Endothelial cell of umbilical vein (primary cell): Measurements from ENCODE around the gene ASL. TPM values are rescaled to one million over a fixed set of nuclear protein-coding genes. Genes with fewer than 3 reads are reported as not detected.

Experiments
- BruUV-seq: library from RNA; stranded (reverse); fragments of 400-500 nt; replicated peaks from 2 replicates; lab custom pipeline; 2021; lab: Mats Ljungman, UMichigan
- CTCF ChIA-PET: fragments of 300-600, 350-600 bp; sonication (Branson Sonifier 250); formaldehyde crosslinking; loops from one replicate; lab custom pipeline; 2021; ENCODE audit warnings: antibody characterized with exemption, inconsistent platforms; lab: Charles Lee
- POLR2A ChIA-PET: fragments of 300-600, 350-600 bp; sonication (Branson Sonifier 250); formaldehyde crosslinking; loops from one replicate; lab custom pipeline; 2021; ENCODE audit warnings: antibody characterized with exemption, inconsistent platforms; lab: Charles Lee
- DNase-seq: peaks from one replicate; pipeline ENCODE4 v3.0.0-alpha.2; 2011; ENCODE audit warnings: low read depth, low spot score
- FAIRE-seq: peaks from 2 replicates; lab custom pipeline; 2011; peaks lifted over from hg19 to GRCh38; lab: Jason Lieb, UNC
- H2AFZ ChIP-seq: 2 replicates; pipeline ENCODE4 v1.6.0; 2012; ENCODE audit warnings: low read depth, low read length, control low read depth, inconsistent platforms
- H3K27ac ChIP-seq: 2 replicates; pipeline ENCODE4 v1.5.1; 2011; ENCODE audit warnings: low read depth, mild to moderate bottlenecking, control low read depth, low read length, moderate library complexity; ENCODE audit not compliant: insufficient read depth
- H3K27me3 ChIP-seq, 2 experiments: 2 replicates each; pipeline versions ENCODE4 v1.6.0 to v1.6.1; 2011; ENCODE audit warnings: low read length in 2 of 2, mixed read lengths in 1 of 2; ENCODE audit not compliant: control insufficient read depth in 2 of 2, insufficient read depth in 2 of 2
- H3K36me3 ChIP-seq, 2 experiments: 2 replicates in 1 of 2; 3 replicates in 1 of 2; pipeline ENCODE4 v1.5.1; 2011; ENCODE audit warnings: low read length in 2 of 2, mild to moderate bottlenecking in 1 of 2, moderate library complexity in 1 of 2; ENCODE audit not compliant: control insufficient read depth in 2 of 2, insufficient read depth in 2 of 2; ENCODE audit errors: extremely low read depth in 1 of 2
- H3K4me1 ChIP-seq: 3 replicates; pipeline ENCODE4 v1.5.1; 2011; ENCODE audit warnings: mild to moderate bottlenecking, low read length; ENCODE audit not compliant: control insufficient read depth, insufficient read depth; ENCODE audit errors: extremely low read depth
- H3K4me2 ChIP-seq: 2 replicates; pipeline ENCODE4 v1.6.1; 2011; ENCODE audit warnings: low read length, control low read depth, mixed read lengths; ENCODE audit not compliant: insufficient read depth
- H3K4me3 ChIP-seq, 3 experiments: fragments of 200-600 bp in 1 of 3; sonication (generic), shearing (Covaris generic) in 1 of 3; replicated peaks in 1 of 3; 2 replicates each; pipeline ENCODE4 v1.5.1; 2011 to 2016; ENCODE audit warnings: control low read depth in 3 of 3, low read length in 3 of 3, mild to moderate bottlenecking in 2 of 3, inconsistent platforms in 1 of 3, low read depth in 1 of 3, moderate library complexity in 1 of 3; ENCODE audit not compliant: insufficient read depth in 1 of 3
- H3K79me2 ChIP-seq: 2 replicates; pipeline ENCODE4 v1.6.0; 2012; ENCODE audit warnings: low read length, inconsistent platforms; ENCODE audit not compliant: control insufficient read depth, insufficient read depth
- H3K9ac ChIP-seq: replicated peaks from 2 replicates; pipeline ENCODE3; 2011; ENCODE audit warnings: low read length, control low read depth; ENCODE audit not compliant: insufficient read depth; ENCODE audit errors: extremely low read depth
- H3K9me1 ChIP-seq: replicated peaks from 3 replicates; pipeline ENCODE4 v1.6.0; 2011; ENCODE audit warnings: mild to moderate bottlenecking, low read length; ENCODE audit not compliant: control insufficient read depth, insufficient read depth; ENCODE audit errors: extremely low read depth
- H3K9me3 ChIP-seq: replicated peaks from 2 replicates; pipeline ENCODE4 v1.5.1; 2012; ENCODE audit warnings: low read length, inconsistent platforms; ENCODE audit not compliant: control insufficient read depth, insufficient read depth
- H4K20me1 ChIP-seq: replicated peaks from 2 replicates; pipeline ENCODE3; 2011; ENCODE audit warnings: mild to moderate bottlenecking, low read length; ENCODE audit not compliant: control insufficient read depth, insufficient read depth; ENCODE audit errors: extremely low read depth
- FOS ChIP-seq: IDR thresholded peaks from 2 replicates; pipeline ENCODE4 v1.6.1; 2011; ENCODE audit warnings: mild to moderate bottlenecking, low read length, moderate library complexity, borderline replicate concordance; ENCODE audit not compliant: insufficient read depth
- GATA2 ChIP-seq: IDR thresholded peaks from 2 replicates; pipeline ENCODE4 v1.7.0; 2011; ENCODE audit warnings: low read depth, mild to moderate bottlenecking, moderate library complexity, mixed read lengths, low read length; ENCODE audit not compliant: insufficient read length, insufficient read depth
- MYC ChIP-seq: IDR thresholded peaks from one replicate; pipeline ENCODE4 v1.6.1; 2011; ENCODE audit warnings: mild to moderate bottlenecking, low read depth, low read length
- POLR2A ChIP-seq: IDR thresholded peaks from 2 replicates; pipeline ENCODE4 v1.6.1; 2012; ENCODE audit warnings: low read depth, mild to moderate bottlenecking, control low read depth, low read length
- POLR2AphosphoS5 ChIP-seq: IDR thresholded peaks from 2 replicates; pipeline ENCODE4 v1.6.1; 2012; ENCODE audit warnings: low read depth, mild to moderate bottlenecking, control low read depth, low read length, moderate library complexity; ENCODE audit not compliant: insufficient read depth
- dilution Hi-C: fragments of 300-500 bp; cut with MboI; formaldehyde crosslinking; loops from one replicate; pipeline ENCODE4 v1.15.0; 2019; ENCODE audit warnings: low sequenced_read_pairs; ENCODE audit not compliant: extremely low pct_ligation_motif_present
- intact Hi-C: fragments of 100-400 bp; cut with micrococcal nuclease; formaldehyde crosslinking; loops from one replicate; pipeline ENCODE4 v1.10.0; 2022
- polyA plus RNA-seq, 4 experiments: library from polyadenylated mRNA; depleted of rRNA in 3 of 4; stranded (reverse) in 3 of 4; unstranded in 1 of 4; fragments of >200 nt; gene quantifications; 2 replicates each; pipeline versions ENCODE4 v1.2.1 to v1.2.3, GENCODE V29; 2011 to 2012; ENCODE audit warnings: missing spikeins in 1 of 4
- total RNA-seq: library from RNA; stranded (reverse); gene quantifications from 2 replicates; pipeline ENCODE4 v1.2.3, GENCODE V29; 2021
- TF ChIP-seq, protein P1 (sequence below), 2 donors: IDR thresholded peaks; 1 replicate in 1 of 2; 2 replicates in 1 of 2; pipeline ENCODE4 v1.5.1; 2011; ENCODE audit warnings: low read length in 2 of 2, mild to moderate bottlenecking in 2 of 2, moderate library complexity in 2 of 2, control low read depth in 1 of 2, inconsistent platforms in 1 of 2, low read depth in 1 of 2; ENCODE audit not compliant: insufficient read depth in 1 of 2; ENCODE audit errors: extremely low read depth in 1 of 2
- TF ChIP-seq, protein P2 (sequence below): IDR thresholded peaks from 2 replicates; pipeline ENCODE4 v1.6.1; 2011; ENCODE audit not compliant: insufficient read depth, insufficient read length

ASL gene
- total and polyA plus RNA-seq, 2 donors (not counting 3 experiments of a cell fraction or from before 2014, with no cell fraction given), result 50.5 to 57.8 TPM

DNA sequence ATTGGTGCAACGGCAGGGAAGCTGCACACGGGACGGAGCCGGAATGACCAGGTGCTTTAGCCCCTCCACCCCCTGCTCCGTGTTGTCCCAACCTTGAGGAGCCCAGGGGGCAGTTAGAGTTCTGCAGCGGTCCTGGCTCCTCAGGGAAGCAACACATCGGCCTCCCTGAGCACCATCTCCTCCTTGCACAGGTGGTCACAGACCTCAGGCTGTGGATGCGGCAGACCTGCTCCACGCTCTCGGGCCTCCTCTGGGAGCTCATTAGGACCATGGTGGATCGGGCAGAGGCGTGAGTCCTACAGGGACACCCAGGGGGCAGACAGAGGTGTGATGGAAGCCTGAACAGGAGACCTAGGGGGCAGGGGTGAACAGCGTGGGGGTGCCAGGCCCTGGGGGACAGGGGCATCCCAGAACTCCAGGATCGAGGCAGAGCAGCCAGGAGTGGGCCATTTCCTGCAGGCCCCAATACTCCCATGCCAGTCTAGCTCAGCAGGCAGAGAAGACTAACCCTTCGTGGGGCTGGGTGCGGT, 7.3 kb downstream of the ASL start:
- FAIRE-seq (no peak), DNase-seq (no peak)
- ChIA-PET POLR2A (no interaction called here), CTCF (interaction anchor here (1.6 kb wide), 1 partner anchor 12 kb away, joined by 3 read pairs; no protein-coding TSS in a partner anchor)
- H3K36me3 ChIP-seq, result peaks cover 9 to 21% of the 10 kb centered on the region in 2 experiments
- no peaks in the 10 kb centered on the region for H3K27me3 ChIP-seq
- no TSS peak for BruUV-seq
- intact Hi-C loops, result no loop called here
- H3K79me2 ChIP-seq, result peaks cover 1% of the 10 kb centered on the region
- H3K9me3 ChIP-seq, result no peaks in the 10 kb centered on the region
- no peak overlapping the region for H3K9ac ChIP-seq
- no peak overlapping the region for H3K27ac ChIP-seq
- dilution Hi-C loops, result no loop called here
- no peaks in the 10 kb centered on the region for H4K20me1 ChIP-seq
- no peak for TF ChIP-seq FOS
- TF ChIP-seq, protein P1, sequence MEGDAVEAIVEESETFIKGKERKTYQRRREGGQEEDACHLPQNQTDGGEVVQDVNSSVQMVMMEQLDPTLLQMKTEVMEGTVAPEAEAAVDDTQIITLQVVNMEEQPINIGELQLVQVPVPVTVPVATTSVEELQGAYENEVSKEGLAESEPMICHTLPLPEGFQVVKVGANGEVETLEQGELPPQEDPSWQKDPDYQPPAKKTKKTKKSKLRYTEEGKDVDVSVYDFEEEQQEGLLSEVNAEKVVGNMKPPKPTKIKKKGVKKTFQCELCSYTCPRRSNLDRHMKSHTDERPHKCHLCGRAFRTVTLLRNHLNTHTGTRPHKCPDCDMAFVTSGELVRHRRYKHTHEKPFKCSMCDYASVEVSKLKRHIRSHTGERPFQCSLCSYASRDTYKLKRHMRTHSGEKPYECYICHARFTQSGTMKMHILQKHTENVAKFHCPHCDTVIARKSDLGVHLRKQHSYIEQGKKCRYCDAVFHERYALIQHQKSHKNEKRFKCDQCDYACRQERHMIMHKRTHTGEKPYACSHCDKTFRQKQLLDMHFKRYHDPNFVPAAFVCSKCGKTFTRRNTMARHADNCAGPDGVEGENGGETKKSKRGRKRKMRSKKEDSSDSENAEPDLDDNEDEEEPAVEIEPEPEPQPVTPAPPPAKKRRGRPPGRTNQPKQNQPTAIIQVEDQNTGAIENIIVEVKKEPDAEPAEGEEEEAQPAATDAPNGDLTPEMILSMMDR (IDR thresholded peaks at IDR 0.05; ENCODE audit: extremely low read depth in 1 of 2, insufficient read depth in 1 of 2, low read depth in 1 of 2, low read length in 2 of 2), result no peak
- TF ChIP-seq POLR2AphosphoS5, result no peak
- H3K9me1 ChIP-seq, result no peaks in the 10 kb centered on the region
- H3K4me3 ChIP-seq, result no peak overlapping the region
- H2AFZ ChIP-seq, result no peak overlapping the region
- H3K4me1 ChIP-seq, result no peaks in the 10 kb centered on the region
- H3K4me2 ChIP-seq, result no peak overlapping the region

DNA sequence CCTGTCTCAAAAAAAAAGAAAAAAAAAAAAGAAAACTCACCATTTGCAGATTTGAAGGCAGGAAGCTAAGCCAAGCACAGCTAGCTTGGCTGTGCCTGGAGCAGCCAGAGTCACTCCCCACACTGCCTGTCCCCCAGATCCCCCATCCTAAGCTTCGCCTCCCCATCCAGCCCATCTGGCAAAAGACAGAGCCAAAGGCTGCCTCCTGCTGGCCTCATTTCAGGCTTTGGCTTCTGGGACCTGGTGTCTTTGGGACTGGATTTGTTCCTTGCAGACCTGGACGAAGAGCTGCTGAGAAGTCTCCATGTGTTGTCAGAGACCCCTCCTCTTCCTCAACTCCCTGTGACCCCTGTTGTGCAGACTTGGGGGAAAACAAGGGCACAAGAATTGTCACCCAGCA, 8.1 kb downstream of the ASL start:
- dilution Hi-C loops (no loop called here), intact Hi-C loops (no loop called here)
- Histone ChIP-seq H3K9me3 (no peaks in the 10 kb centered on the region), H3K4me2 (no peak overlapping the region), H3K9ac (no peak overlapping the region), H4K20me1 (no peaks in the 10 kb centered on the region), H3K9me1 (no peaks in the 10 kb centered on the region), H3K4me1 (no peaks in the 10 kb centered on the region), H2AFZ (no peak overlapping the region), H3K27me3 (no peaks in the 10 kb centered on the region), H3K4me3 (no peak overlapping the region), H3K36me3 (peaks cover 9 to 23% of the 10 kb centered on the region in 2 experiments), H3K79me2 (peaks cover 1% of the 10 kb centered on the region), H3K27ac (no peak overlapping the region)
- FAIRE-seq (no peak), DNase-seq (no peak)
- TF ChIP-seq MYC (no peak), POLR2A (no peak), FOS (no peak), GATA2 (no peak), POLR2AphosphoS5 (no peak)
- TF ChIP-seq, protein P2, sequence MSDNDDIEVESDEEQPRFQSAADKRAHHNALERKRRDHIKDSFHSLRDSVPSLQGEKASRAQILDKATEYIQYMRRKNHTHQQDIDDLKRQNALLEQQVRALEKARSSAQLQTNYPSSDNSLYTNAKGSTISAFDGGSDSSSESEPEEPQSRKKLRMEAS, result no peak
- CTCF ChIA-PET, result interaction anchor here (0.6 to 1.6 kb wide), 4 partner anchors 11 to 53 kb away, joined by 3 to 6 read pairs (median 4); partner anchors contain the start of gene CRCP
- POLR2A ChIA-PET, result no interaction called here
- no TSS peak for BruUV-seq
